DND-41 (cell line): ENCODE data around the gene ACR.

Source experiments
- ATAC-seq: fragments of 200-7000 bp; cut with Tn5 transposase; 3 replicates; pipeline ENCODE4 v1.9.1; 2021; ENCODE audit warnings: low read depth; ENCODE audit not compliant: insufficient read depth
- DNase-seq: peaks from one replicate; pipeline ENCODE4 v3.0.0-alpha.2; 2020
- H2AFZ ChIP-seq: 2 replicates; pipeline ENCODE4 v1.6.0; 2012; ENCODE audit warnings: low read depth, low read length
- H3K27ac ChIP-seq: 2 replicates; pipeline ENCODE4 v1.5.1; 2012; ENCODE audit warnings: low read length, inconsistent platforms
- H3K27me3 ChIP-seq: fragments of 200-600 bp; sonication (generic); 2 replicates; pipeline ENCODE4 v1.6.0; 2012; ENCODE audit warnings: low read length, mild to moderate bottlenecking, inconsistent platforms; ENCODE audit not compliant: insufficient read depth, poor library complexity
- H3K36me3 ChIP-seq: 2 replicates; pipeline ENCODE4 v1.5.1; 2012; ENCODE audit warnings: low read length, inconsistent platforms; ENCODE audit not compliant: insufficient read depth
- H3K4me1 ChIP-seq: 2 replicates; pipeline ENCODE4 v1.5.1; 2012; ENCODE audit warnings: mild to moderate bottlenecking, low read length; ENCODE audit not compliant: insufficient read depth
- H3K4me2 ChIP-seq: 2 replicates; pipeline ENCODE4 v1.6.0; 2012; ENCODE audit warnings: mild to moderate bottlenecking, moderate library complexity, low read length, inconsistent platforms; ENCODE audit not compliant: insufficient read depth
- H3K4me3 ChIP-seq, 2 experiments: fragments of 200-600 bp in 1 of 2; shearing (Covaris generic) in 1 of 2; 2 replicates each; pipeline ENCODE4 v1.5.1; 2012 to 2016; ENCODE audit warnings: inconsistent platforms in 2 of 2, low read length in 2 of 2, mild to moderate bottlenecking in 2 of 2, low read depth in 1 of 2, moderate library complexity in 1 of 2
- H3K79me2 ChIP-seq: 2 replicates; pipeline ENCODE4 v1.6.0; 2012; ENCODE audit warnings: low read length, inconsistent platforms; ENCODE audit not compliant: insufficient read depth
- H3K9ac ChIP-seq: 2 replicates; pipeline ENCODE4 v1.6.0; 2012; ENCODE audit warnings: low read depth, mild to moderate bottlenecking, inconsistent platforms, low read length, moderate library complexity
- H3K9me3 ChIP-seq: 2 replicates; pipeline ENCODE4 v1.5.1; 2012; ENCODE audit warnings: low read length, moderate library complexity, mild to moderate bottlenecking, inconsistent platforms; ENCODE audit not compliant: insufficient read depth, severe bottlenecking
- H4K20me1 ChIP-seq: 2 replicates; pipeline ENCODE4 v1.6.0; 2012; ENCODE audit warnings: low read length; ENCODE audit not compliant: insufficient read depth
- EZH2 ChIP-seq: IDR thresholded peaks from 3 replicates; pipeline ENCODE4 v1.6.1; 2012; ENCODE audit warnings: borderline replicate concordance, low read depth, mild to moderate bottlenecking, moderate library complexity, low read length, inconsistent platforms; ENCODE audit not compliant: severe bottlenecking
- TF ChIP-seq, protein P1 (sequence below): IDR thresholded peaks from 2 replicates; pipeline ENCODE4 v1.5.1; 2012; ENCODE audit warnings: borderline replicate concordance, low read length, moderate library complexity, mild to moderate bottlenecking; ENCODE audit not compliant: poor library complexity, severe bottlenecking; ENCODE audit errors: extremely low read depth

The ACR gene

DNA sequence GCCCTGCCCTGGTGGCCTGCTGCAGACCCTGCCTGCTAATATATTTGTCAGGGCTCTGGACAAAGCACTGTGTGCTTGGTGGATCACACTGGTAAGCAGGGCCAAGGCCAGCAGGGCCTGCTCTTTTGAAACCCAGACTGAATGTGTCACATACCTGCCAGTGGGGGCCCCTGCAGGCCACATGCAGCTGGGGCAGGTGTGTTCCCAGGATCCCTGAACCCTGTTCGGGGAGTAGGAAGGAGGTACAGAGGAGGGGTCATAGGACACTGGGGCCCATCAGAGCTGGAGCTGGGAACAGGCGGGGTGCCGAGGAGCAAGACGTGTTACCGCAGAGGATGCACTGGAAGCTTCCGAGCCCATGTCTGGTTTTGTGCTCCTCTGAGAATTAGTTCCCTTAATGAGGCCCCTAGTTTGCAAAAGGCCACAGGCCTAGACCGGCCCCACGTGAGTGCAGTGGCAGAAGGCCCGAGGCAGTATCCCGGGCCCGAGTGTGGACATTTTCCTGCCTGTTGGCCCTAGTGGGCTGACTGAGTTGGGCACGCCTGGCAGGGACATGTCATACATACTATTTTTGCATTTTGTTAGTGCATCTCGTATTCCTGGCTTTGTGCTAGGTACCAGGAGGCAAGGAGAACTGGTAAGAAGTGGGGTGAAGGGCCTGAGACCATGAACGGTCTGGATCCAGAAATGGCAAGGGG, 11.2 kb upstream of the ACR start:
- H3K4me3 ChIP-seq = no peak overlapping the region
- no peaks in the 10 kb centered on the region for H4K20me1 ChIP-seq
- TF ChIP-seq, protein P1, sequence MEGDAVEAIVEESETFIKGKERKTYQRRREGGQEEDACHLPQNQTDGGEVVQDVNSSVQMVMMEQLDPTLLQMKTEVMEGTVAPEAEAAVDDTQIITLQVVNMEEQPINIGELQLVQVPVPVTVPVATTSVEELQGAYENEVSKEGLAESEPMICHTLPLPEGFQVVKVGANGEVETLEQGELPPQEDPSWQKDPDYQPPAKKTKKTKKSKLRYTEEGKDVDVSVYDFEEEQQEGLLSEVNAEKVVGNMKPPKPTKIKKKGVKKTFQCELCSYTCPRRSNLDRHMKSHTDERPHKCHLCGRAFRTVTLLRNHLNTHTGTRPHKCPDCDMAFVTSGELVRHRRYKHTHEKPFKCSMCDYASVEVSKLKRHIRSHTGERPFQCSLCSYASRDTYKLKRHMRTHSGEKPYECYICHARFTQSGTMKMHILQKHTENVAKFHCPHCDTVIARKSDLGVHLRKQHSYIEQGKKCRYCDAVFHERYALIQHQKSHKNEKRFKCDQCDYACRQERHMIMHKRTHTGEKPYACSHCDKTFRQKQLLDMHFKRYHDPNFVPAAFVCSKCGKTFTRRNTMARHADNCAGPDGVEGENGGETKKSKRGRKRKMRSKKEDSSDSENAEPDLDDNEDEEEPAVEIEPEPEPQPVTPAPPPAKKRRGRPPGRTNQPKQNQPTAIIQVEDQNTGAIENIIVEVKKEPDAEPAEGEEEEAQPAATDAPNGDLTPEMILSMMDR = no peak
- no peak for TF ChIP-seq EZH2
- H3K79me2 ChIP-seq = no peaks in the 10 kb centered on the region
- DNase-seq (no peak), ATAC-seq (no peak)
- no peaks in the 10 kb centered on the region for H3K36me3 ChIP-seq
- no peak overlapping the region for H2AFZ ChIP-seq
- H3K9ac ChIP-seq = no peak overlapping the region
- no peak overlapping the region for H3K4me2 ChIP-seq
- no peak overlapping the region for H3K27ac ChIP-seq
- no peaks in the 10 kb centered on the region for H3K27me3 ChIP-seq
- no peaks in the 10 kb centered on the region for H3K9me3 ChIP-seq
- peaks cover 1% of the 10 kb centered on the region; the same call in 1 of the 2 replicates for H3K4me1 ChIP-seq

DNA sequence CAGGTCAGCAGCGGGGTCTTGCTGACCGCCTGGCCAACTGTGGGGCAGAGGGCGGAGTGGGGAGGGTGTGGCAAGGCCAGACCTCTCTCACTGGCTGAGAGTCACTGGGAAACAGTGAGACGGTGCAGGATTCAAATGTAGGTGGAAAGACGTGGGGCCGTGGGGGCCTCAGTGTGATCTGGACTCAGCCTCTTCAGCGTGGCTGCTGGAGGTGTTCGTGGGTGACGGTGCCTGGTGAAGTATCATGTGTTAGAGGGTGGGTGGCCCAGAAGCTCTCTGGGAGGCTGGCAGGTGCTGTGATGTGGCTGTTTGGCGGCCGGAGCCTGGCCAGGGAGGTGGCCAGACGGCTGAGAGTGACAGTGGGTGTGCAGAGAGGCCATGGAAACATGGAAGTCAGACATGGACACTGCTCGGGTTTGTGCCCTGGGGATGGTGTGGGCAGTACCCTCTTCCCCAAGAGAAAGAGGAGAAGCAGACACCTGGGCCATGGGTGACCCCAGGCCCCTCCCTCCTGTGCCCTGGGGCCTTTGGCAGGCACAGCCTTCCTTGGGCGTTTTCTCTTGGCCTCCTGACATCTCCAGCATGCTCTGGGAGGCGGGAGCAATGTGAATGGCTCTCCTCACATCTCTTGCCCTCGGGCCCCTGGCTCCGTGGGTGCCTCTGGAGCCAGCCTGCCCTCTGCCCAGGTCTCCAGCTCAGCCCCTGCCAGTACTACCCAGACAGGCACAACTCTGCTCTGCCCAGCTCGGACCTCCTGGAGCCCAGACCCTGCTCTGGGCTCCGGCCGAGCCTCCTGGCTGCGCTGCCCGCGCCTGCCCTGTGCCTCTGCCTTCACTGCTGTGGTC, 10.1 kb upstream of the ACR start:
- no peaks in the 10 kb centered on the region for H3K9me3 ChIP-seq
- H3K36me3 ChIP-seq = no peaks in the 10 kb centered on the region
- no peak overlapping the region for H3K27ac ChIP-seq
- ATAC-seq (no peak), DNase-seq (no peak)
- H3K4me2 ChIP-seq = no peak overlapping the region
- no peaks in the 10 kb centered on the region for H4K20me1 ChIP-seq
- no peak overlapping the region for H2AFZ ChIP-seq
- no peak for TF ChIP-seq EZH2
- TF ChIP-seq, protein P1 = no peak
- no peak overlapping the region for H3K4me3 ChIP-seq
- no peaks in the 10 kb centered on the region for H3K27me3 ChIP-seq
- peaks cover 8% of the 10 kb centered on the region for H3K4me1 ChIP-seq
- no peak overlapping the region for H3K9ac ChIP-seq
- no peaks in the 10 kb centered on the region for H3K79me2 ChIP-seq

DNA sequence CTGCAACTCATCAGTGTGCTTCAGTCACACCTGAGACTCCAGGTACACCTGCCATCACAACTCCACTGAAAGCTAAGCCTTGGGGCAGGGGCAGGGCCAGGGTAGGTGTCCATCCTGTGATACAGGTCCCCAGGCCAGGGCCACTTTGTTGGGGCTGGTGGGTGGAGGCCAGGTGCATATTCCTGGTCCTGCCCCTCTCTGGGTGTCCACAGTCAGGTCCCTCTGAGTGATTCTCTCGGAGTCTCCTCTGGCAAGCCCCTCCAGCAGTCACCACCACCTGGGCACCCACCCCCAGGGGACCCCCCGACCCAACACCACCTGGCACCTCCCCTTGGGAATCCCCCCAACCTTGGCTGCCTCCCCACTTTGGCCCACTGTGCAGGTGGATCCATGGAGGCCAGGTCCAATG, 9.5 kb upstream of the ACR start:
- no peak overlapping the region for H3K9ac ChIP-seq
- H3K79me2 ChIP-seq = no peaks in the 10 kb centered on the region
- H3K4me1 ChIP-seq = peaks cover 8% of the 10 kb centered on the region
- H3K9me3 ChIP-seq = no peaks in the 10 kb centered on the region
- DNase-seq (no peak), ATAC-seq (no peak)
- TF ChIP-seq EZH2 = no peak
- TF ChIP-seq, protein P1 = no peak
- no peaks in the 10 kb centered on the region for H3K36me3 ChIP-seq
- H3K27me3 ChIP-seq = no peaks in the 10 kb centered on the region
- H3K4me3 ChIP-seq = no peak overlapping the region
- no peak overlapping the region for H3K4me2 ChIP-seq
- no peak overlapping the region for H3K27ac ChIP-seq
- H4K20me1 ChIP-seq = no peaks in the 10 kb centered on the region
- no peak overlapping the region for H2AFZ ChIP-seq
